ENCODE results near the gene ZNF532.
"Not testable (repeated sequence)": the region's sequence is repeated elsewhere in the genome, so short reads cannot be mapped to it uniquely, and the experiment has no call there.

ZNF532 gene, protein sequence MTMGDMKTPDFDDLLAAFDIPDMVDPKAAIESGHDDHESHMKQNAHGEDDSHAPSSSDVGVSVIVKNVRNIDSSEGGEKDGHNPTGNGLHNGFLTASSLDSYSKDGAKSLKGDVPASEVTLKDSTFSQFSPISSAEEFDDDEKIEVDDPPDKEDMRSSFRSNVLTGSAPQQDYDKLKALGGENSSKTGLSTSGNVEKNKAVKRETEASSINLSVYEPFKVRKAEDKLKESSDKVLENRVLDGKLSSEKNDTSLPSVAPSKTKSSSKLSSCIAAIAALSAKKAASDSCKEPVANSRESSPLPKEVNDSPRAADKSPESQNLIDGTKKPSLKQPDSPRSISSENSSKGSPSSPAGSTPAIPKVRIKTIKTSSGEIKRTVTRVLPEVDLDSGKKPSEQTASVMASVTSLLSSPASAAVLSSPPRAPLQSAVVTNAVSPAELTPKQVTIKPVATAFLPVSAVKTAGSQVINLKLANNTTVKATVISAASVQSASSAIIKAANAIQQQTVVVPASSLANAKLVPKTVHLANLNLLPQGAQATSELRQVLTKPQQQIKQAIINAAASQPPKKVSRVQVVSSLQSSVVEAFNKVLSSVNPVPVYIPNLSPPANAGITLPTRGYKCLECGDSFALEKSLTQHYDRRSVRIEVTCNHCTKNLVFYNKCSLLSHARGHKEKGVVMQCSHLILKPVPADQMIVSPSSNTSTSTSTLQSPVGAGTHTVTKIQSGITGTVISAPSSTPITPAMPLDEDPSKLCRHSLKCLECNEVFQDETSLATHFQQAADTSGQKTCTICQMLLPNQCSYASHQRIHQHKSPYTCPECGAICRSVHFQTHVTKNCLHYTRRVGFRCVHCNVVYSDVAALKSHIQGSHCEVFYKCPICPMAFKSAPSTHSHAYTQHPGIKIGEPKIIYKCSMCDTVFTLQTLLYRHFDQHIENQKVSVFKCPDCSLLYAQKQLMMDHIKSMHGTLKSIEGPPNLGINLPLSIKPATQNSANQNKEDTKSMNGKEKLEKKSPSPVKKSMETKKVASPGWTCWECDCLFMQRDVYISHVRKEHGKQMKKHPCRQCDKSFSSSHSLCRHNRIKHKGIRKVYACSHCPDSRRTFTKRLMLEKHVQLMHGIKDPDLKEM (N-terminal part only)

DNA sequence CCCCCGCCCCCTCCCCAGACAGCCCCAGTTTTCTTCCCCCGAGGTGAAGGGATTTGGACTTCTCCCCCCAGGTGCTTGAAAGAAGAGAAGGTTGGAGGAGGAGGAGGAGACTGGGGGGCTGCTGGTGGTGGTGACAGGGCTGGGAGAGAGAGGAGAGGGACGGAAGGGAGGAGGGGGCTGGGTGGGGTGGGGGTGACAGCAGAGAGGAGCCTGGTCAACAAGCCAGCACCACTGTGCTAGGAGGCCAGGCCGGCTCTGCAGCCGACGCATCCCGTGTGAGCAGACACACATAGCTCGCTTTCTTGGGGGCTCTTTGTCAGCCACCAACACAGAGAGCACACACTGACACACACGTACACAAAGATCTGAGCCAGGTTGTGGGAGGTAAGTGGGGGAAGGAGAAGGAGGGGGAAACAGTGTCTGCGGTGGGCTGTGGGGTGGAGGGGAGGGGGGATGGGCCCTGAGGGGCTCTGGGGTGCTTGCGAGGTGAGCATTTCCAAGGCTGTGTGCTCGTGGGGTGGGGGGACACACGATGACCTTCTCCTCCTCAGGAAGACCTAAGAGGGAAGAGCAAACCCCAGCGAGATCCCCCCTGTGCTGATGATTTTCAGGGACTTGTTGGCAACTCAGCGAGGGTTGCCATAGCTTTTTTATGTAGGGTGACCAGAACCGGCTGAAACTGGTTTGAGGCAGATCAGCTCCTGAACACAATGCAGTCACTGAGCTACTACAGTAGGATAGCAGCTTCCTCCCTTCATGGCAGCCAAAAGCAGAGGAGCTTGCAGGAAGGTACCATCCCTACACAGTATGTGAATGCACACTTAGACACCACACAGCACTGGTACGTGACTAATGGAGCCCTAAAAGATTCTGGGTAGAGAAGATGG, at the start of gene ZNF532:
Gene ZNF532 (plus strand): TSS at position 732 of the 887 bp plus-strand sequence. CDS start 53,411 bp downstream, outside the sequence.
- DNase-seq (ENCODE audit: low read depth): no peak

DNA sequence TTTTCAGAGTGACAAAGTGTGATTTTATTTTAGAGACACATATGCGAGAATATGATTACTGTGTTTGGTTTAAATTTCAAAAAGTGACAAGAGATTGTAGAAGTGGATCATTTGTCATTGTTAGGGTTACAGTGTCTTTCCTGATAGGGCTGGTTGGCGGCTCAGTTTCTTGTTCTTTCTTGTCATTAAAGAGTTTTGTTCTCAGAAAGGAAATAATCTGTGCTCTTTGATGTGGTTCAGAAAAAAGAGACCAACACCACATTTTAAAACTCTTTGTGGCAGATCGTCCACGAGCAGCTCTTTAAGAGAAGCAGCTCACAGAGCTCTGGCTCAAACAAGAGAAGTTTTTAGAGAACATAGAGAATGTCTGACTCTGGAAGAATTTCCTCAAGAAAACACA, 45.6 kb upstream of the ZNF532 start:
- no peak for DNase-seq (ENCODE audit: low read depth)

DNA sequence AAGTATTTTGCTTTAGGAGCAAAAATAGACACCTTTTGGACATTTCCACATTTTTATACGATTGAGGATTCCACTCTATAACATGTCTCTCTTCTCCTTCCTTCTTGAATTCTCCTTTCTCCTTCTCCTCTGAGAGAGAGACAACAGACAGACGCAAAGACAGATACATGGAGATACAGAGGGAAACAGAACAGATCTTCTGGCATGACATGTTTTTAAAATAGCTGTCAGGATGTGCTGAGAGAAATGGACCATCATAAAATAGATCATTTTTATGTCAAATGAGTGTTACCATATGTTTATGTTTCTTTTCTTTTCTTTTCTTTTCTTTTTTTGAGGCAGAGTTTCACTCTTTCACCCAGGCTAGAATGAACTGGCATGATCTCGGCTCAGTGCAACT, 44.4 kb upstream of the ZNF532 start:
- no peak for DNase-seq (ENCODE audit: low read depth)

DNA sequence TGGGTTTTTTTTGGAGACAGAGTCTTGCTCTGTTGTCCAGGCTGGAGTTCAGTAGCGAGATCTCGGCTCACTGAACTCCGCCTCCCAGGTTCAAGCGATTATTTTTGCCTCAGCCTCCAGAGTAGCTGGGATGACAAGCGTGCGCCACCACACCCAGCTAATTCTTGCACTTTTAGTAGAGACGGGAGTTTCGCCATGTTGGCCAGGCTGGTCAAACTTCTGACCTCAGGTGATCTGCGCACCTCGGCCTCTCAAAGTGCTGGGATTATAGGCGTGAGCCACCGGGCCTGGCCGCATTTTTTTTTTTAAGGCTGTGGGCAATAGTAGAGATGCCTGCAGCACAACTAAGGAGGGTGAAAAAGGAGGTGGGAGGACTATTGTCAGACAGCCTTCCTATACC, 41.7 kb upstream of the ZNF532 start:
- no peak for DNase-seq (ENCODE audit: low read depth)

DNA sequence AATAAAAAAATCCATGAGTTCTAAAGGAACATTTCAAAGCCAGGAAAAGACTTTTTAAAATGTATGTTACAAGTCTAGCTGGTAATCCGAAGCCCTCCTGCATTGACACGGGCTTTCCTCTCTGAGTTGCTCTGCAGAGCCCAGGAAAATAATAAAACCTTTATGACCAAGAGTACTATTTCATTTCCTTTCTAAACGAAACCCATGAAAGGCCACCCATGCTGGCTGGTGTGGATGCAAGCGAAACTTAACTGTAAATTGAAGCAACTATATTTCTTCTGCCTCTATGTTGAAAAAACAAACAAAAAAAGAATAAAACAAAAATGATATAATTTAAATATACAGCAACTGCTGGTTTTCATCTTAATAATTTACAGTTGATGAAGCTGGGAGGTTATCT, 41.3 kb upstream of the ZNF532 start:
- no peak for DNase-seq (ENCODE audit: low read depth)

DNA sequence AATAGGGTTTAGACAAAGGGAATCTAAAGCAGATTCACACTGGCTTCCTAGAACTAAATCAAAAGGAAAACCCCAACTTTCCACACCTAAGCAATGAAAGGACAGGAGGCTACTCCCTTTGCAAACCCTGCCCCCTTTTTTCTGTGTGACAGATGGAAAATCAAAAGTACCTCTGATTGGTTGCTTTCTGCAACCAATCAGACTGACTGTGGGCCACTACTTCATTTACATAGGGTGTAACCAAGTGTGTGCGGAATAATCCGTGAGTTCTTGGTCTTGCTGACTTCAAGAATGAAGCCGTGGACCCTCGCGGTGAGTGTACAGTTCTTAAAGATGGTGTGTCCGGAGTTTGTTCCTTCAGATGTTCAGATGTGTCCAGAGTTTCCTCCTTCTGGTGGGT, 37.8 kb upstream of the ZNF532 start:
- DNase-seq (ENCODE audit: low read depth): not testable (repeated sequence)

DNA sequence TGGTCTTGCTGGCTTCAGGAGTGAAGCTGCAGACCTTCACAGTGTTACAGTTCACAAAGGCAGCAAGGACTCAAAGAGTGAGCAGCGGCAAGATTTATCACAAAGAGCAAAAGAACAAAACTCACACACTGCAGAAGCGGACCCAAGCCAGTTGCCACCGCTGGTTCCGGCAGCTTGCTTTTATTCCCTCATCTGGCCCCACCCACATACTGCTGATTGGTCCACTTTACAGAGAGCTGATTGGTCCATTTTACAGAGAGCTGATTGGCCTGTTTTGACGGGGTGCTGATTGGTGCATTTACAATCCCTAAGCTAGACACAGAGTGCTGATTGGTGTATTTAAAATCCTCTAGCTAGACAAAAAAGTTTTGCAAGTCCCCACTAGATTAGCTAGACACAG, 37.2 kb upstream of the ZNF532 start:
- no peak for DNase-seq (ENCODE audit: low read depth)

DNA sequence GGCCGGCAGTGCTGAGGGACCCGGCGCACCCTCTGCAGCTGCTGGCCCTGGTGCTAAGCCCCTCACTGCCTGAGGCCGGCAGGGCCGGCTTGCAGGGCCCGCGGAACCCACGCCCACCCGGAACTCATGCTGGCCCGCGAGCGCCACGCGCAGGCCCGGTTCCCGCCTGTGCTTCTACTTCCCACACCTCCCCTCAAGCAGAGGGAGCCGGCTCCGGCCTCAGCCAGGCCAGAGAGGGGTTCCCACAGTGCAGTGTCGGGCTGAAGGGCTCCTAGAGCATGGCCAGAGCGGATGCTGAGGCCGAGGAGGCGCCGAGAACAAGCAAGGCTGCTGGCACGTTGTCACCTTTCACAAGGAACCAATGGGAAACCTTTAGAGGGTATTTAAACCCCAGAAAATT, 36.8 kb upstream of the ZNF532 start:
- DNase-seq (ENCODE audit: low read depth): no peak

DNA sequence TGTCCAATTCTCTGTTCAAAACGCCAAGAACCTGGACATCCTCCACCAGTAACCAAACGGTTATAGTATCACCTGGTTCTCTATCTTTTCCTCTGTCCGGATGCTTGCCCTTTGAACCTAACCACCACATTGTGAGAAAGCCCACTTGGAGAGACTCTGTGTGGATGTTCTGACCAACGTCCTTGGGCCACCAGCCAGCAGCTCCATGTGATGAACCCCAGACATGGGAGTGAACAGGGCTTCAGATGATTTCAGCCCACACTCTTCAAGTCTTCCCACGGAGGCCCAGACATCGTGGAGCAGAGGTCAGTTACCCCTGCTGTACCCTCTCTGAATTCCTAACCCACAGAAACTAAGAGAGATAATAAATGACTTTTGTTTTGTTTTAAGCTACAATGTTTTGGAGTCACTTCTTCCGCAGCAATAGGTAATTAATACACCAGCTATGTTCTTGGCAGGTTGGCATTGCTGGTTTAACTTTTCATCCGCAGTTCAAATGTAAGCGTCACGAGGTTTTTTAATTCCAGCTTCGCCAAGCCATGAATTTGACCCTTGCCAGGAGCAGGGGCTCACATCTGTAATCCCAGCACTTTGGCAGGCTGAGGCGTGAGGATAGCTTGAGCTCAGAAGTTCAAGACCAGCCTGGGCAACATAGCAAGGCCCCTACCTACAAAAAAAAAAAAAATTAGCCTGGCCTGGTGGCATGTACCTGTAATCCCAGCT, 36.1 kb upstream of the ZNF532 start:
- no peak for DNase-seq (ENCODE audit: low read depth)

DNA sequence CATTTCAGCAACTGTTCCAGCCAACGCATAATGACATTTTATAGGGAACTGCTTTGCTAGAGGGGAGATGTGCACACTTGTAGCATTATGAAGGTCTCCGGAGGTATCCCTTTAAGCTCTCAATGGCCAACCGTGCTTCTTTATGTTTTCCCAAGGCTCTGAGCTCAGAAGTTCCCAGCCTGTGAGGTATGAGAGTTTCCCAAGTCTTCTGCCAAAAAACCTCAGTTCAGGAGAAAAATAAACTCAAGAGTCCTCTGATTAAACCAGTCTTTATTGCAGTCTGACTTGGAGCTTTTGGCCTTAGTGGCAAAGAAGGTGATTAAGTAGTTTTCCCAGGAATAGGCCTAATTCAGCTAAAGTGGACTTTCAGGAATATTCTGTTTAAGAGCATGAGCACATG, 35.4 kb upstream of the ZNF532 start:
- no peak for DNase-seq (ENCODE audit: low read depth)

DNA sequence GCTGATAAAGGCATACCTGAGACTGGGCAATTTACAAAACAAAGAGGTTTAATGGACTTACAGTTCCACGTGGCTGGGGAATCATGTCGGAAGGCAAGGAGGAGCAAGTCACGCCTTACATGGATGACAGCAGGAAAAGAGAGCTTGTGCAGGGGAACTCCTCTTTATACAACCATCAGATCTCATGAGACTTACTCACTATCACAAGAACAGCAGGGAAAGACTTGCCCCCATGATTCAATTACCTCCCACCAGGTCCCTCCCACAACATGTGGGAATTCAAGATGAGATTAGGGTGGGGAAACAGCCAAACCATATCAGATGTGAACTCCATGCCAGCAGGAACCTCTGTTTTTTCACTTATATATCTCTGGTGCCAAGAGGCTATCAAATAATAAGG, 34.8 kb upstream of the ZNF532 start:
- DNase-seq (ENCODE audit: low read depth): not testable (repeated sequence)

DNA sequence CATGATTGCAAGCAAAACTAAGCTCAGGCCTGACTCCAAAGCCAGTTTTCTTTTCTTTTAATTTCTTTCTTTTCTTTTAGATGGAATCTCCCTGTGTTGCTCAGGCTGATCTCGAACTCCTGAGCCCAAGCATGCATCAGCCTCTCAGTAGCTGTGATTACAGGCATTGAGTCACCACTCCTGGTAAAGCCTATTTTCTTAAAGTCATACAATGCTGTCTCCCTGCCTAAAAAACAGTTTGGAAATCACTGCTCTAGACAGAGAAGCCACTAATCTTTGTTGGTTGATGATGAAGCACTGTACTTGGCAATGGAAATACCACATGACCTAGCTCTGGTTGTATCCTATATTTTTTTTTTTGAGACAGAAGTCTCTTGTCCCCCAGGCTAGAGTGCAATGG, 33.1 kb upstream of the ZNF532 start:
- DNase-seq (ENCODE audit: low read depth): no peak

DNA sequence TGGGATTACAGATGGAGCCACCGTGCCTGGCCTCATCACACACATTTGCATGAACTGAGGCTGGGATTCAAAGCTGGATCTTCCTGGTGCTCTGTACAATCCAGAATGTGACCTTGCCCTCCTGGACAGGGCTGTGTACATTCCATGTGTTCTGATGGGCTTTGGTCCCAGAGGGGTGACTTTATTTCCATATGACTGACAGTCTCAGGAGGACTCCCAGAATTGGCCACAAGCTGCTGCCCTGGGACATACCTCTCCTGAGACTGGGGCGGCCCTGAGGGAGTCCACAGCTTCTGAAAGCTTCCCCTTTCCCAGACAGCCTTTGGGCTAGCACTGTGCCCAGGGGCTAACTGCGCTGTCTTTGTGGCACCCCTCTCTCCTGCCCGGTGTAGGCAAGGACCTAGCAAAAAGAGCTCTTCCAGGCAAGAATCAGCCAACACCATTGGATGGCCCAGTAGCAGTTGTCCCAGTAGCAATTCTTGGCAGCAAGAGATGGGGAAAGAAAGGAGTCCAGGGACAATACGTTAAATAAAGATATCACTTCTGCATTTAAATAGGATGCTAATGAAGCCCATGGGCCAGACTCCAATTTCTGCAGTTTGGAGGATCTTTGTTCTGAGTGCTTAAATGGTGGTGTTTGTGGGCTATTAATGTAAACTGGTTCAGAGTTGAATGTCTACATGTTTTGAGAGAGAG, 26.4 kb upstream of the ZNF532 start:
- no peak for DNase-seq (ENCODE audit: low read depth)

DNA sequence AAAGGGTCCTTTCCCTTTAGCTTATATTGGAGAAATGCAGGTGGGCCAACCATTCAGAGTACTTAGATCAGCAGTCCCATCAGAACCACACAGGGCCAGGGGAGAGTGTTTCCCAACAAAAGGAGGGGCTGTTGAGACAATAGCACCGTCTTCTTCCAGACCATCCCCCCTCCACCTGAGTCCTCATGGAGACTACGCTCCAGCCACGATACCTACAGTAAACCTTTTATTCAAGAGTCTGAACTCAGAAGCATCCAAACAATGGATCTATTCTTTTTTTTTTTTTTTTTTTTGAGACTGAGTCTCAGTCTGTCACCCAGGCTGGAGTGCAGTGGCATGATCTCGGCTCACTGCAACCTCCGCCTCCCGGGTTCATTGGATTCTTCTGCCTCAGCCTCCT, 25.7 kb upstream of the ZNF532 start:
- DNase-seq (ENCODE audit: low read depth): no peak

DNA sequence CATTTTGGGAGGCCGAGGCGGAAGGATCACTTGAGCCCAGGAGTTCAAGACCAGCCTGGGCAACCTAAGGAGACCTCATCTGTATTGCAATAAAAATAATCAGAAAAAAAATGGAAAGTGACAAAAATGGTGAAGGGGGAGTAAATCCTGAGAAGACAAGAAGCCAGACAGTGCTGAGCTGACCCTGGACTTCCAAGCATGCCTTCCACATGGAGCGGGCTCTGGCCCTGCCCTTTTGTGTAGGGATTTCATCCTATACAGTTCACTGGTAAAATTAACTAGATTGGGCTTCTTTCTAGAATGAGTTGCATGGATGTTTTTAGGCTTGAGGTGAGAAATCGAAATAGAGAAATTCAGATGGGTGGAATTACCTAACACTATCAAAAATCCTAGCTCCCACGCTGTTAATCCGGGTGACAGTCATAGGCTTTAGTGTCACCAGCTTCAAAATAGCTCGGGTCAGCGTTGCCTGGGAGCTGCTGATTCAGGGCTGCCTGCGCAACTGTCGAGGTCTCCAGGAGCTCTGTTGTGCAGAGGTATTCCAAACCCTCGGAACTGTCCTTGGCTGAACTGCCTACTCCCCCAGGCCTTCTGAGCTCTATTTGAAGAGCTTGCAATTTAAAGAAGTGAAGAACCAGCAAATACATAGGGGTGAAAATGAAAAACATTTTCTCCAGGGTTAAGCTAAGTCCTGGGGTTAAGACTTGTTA, 21.5 kb upstream of the ZNF532 start:
- DNase-seq (ENCODE audit: low read depth): no peak

DNA sequence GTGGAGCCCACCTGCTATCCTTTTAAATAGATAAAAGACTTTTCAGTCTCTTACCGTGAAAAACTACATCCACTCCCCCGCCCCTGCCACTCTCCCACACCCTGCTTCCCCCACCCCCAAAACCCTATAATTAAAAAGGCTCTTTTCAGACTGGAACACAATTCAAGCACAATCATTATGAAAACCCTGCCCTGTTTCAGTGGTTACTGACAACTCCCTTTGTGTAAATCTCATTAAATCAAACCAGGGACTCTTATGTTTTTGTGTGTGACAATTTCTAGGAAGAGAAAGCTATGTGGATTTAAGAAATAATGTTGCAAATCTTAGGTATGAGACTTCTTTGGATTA, 21.0 kb upstream of the ZNF532 start:
- DNase-seq (ENCODE audit: low read depth): no peak

DNA sequence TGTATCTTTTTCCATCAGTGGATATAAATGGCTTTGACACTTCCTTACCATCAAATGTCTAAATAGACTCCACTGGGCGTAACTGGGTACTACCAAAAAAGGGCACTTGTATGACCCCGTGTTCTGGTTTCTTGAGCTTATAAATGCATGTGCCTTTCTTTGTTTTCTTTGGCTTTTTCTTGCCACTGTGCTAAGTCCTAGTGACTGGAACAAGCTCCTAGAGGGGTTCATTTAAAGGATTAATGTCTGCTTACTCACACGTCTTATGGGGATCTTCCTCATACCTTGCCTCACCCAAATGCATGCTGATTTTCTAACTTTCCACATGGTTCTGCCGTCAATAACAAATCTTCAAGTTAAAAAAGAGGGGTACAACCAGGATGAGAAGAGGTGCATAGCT, 19.8 kb upstream of the ZNF532 start:
- no peak for DNase-seq (ENCODE audit: low read depth)

DNA sequence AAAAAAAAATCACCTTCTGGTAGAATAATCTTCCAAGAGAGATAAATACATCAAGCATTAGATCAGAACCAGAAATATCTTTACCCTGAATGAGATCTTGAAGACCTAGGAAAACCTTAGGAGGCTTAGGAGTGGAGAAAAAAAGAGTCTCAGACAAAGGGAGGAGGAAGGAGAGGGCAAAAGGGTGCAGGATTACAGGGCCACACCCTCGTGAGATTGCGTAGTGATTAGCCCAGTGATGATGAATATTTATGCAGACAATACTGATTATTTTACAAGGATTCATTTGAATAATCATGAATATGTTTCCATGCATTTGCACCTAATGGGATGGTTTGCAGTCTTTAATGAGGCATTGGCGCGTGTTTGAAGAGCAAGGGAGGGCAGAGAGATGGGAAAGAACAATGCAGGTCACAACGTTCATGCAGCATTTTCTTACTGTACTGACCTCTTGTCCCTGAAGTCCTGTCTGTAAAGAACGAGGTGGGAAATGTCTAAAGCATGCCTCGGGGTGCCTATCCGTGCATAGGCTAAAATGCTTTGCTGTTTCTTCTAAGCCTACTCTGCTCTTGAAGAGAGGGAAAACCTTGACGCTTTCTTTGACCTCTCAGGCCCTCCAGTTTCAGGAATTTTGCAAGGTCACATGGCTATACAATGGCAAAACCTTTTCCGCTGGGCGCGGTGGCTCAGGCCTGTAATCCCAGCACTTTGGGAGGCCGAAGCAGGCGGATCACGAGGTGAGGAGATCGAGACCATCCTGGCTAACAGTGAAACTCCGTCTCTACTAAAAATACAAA, 18.6 kb upstream of the ZNF532 start:
- no peak for DNase-seq (ENCODE audit: low read depth)
